Cerebellar nuclear complex (tissue), 1 donor: ENCODE results near the gene CTTN.

Experiments
- DNase-seq, 2 experiments: peaks; one replicate each; lab custom pipeline; 2025; lab: John Stamatoyannopoulos, UW

CTTN gene

DNA sequence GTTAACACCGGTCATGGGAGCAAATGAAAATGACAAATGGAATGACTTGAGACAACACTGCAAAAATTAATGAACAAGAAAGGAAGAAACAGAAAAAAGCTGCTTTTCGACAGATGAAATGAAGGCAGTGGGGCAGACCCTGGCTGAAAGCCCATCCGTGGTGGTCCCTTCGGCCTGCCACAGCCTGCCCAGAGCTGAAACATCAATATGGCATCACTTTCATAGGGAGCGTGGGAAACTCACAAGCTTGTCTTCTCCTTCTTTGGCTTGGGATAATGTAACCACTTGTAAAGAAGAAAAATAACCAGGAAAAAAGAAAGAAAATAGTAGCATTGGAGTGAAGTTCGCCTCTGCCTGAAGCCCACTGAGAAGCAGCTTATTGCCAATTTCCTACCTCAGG, 78.8 kb downstream of the CTTN start:
- no peak for DNase-seq

- DNase-seq, result no peak
Observed at GRCh38 chr11:70477609-70478008, 79.3 kb downstream of the CTTN start.

DNA sequence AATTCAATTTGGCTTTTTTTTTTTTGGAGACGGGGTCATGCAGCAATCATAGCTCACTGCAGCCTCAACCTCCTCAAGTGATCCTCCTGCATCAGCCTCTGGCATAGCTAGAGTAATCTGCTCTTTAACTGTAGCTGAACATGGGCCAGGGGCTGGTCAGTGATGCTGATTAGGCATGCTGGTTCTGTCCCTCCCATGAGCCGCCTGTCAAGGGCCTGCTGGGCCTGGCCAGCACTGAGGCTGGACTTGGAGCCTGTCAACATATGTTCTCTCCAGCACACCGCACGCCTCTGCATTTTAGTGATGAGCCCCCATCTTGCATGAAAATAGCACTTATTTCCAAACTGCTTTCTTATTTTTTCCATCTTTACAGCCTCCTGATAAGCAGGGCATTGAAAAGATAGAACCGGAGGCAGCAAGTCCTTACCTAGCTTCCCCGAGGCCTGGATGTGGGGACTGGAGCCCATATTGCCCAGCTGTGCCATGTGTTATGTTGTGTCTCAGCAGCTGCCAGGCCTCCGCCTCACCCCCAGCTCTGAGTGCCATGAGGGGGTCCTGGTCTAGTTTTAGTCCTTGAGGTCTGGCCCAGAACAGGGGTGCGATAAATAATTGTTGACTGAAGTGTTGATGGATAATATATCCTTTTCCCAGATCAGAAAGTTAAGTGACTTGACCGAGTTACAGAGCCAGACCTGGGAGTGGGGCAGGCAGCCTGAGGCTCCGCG, 80.0 kb downstream of the CTTN start:
- no peak for DNase-seq

DNA sequence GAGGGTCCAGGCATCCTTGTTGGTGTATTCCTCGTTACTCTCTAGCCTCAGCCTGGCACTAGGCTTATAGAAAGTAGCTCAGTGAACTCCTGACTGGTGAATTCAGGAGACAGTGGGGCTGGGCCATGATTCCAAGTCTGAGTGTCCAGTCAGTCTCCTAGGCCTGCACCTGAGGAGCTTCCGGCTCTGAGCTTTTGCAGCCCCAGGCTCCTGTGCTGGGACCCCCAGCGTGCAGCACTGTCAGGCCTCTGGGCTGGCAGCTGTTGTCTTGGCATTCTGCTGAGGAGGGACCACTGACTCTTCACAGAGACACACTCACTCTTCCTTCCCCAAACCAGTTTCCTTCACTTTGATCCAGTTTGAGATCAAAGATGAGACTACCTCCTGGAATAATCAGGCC, 82.4 kb downstream of the CTTN start:
- no peak for DNase-seq

- DNase-seq, result no peak
Observed at GRCh38 chr11:70481625-70482528, 83.5 kb downstream of the CTTN start.

DNA sequence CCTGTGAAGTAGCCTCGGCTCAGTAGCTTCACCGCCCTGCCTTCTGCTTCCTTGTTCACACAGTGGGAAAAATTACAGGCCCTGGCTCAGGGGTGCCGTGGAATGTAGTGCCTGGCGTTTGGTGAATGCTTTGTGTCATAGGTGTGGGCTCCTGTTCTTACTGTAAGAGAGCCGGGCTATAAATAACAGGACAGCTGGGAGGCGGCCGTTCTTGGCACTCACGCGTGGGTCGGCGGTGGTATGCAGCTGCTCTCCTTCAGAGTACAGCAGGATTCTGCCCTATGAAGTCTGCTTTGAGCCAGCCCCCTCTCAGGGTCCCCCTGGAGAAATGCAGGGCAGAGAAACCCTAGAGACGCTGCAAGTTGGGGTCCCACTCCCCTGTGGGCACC, 84.2 kb downstream of the CTTN start:
- no peak for DNase-seq

- no peak for DNase-seq
Observed at GRCh38 chr11:70483077-70483861, 84.9 kb downstream of the CTTN start.

DNA sequence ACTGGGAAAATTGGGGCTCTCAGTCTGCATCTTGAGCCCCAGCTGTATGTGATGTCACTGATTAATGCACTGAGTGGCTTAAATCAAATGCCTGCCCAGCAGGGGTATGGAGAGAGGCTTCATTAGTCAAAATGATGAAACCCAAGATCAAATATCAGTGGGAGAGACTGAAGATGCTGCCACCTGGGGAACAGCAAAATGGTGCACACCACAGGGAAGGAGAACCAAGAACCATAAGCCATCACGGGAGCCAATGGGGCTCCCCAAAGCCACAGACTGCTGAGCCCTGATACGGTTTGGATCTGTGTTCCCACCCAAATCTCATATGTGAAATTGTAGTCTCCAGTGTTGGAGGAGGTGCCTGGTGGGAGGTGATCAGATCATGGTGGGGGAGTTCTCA, 85.6 kb downstream of the CTTN start:
- DNase-seq, result no peak

DNA sequence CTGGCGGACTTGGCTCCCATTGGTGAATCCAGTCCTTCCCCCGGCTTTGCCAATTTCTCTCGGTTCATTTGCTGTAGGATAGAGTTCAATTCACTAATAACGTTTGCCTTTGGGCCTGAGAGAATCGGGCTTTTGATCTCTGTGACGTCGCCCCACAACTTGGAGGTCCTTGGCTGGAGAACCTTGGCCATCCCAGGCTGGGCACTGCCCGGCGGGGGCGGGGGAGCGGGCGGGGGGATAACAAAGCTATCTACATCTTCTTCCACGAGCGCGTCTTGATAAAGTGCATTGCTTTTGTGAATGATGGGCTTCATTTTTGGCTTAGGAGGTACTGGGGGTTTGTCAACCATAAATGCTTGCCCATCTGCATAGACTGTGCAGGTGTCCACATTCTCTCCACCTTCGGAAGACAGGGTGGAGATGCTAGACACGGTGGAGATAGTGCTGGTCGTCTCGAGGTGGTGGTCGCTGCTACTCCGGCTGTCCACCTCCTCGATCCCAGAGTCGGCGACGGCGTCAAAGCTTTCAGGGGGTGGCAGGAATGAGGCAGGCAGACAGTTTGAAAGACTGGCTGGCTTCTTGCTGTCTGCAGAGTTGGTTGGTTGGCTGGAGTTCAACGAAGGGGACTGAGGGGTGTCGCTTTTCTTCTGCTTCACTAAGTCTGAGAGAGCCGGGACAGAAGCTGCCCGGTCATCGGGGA, 87.1 kb downstream of the CTTN start:
- no peak for DNase-seq

GRCh38 chr11:70486026-70486415, 87.7 kb downstream of the CTTN start:
- DNase-seq, result no peak
